Liver (tissue), 9 donors: ENCODE data around the gene BAIAP2L1. TPM values are rescaled to one million over a fixed set of nuclear protein-coding genes. Genes with fewer than 3 reads are reported as not detected.
"Not testable (repeated sequence)": the region's sequence is repeated elsewhere in the genome, so short reads cannot be mapped to it uniquely, and the experiment has no call there.

Experiments used
- DNase-seq: peaks from one replicate; pipeline ENCODE4 v3.0.0-alpha.2; 2017; ENCODE audit warnings: low spot score
- H3K27ac ChIP-seq, 2 donors: one replicate each; pipeline ENCODE4 v1.7.0; 2013; ENCODE audit warnings: inconsistent platforms in 2 of 2, low read length in 2 of 2, control low read depth in 1 of 2, low read depth in 1 of 2, mild to moderate bottlenecking in 1 of 2
- H3K27me3 ChIP-seq, 4 donors: one replicate each; pipeline versions ENCODE4 v1.6.1 to v1.7.0; 2013; ENCODE audit warnings: low read length in 3 of 4, inconsistent platforms in 1 of 4, mild to moderate bottlenecking in 1 of 4, moderate library complexity in 1 of 4; ENCODE audit not compliant: control insufficient read depth in 4 of 4, insufficient read depth in 4 of 4
- H3K36me3 ChIP-seq, 4 donors: one replicate each; pipeline versions ENCODE4 v1.6.1 to v1.7.0; 2013; ENCODE audit warnings: low read length in 3 of 4, mild to moderate bottlenecking in 3 of 4, low read depth in 1 of 4, moderate library complexity in 1 of 4; ENCODE audit not compliant: control insufficient read depth in 4 of 4, insufficient read depth in 3 of 4
- H3K4me1 ChIP-seq, 4 donors: one replicate each; pipeline versions ENCODE4 v1.6.1 to v1.7.0; 2013; ENCODE audit warnings: low read length in 3 of 4, mild to moderate bottlenecking in 3 of 4, moderate library complexity in 1 of 4; ENCODE audit not compliant: control insufficient read depth in 4 of 4, insufficient read depth in 4 of 4
- H3K4me3 ChIP-seq, 3 donors: one replicate each; pipeline versions ENCODE4 v1.6.1 to v1.7.0; 2013; ENCODE audit warnings: low read length in 3 of 3, control low read depth in 1 of 3, low read depth in 1 of 3, mild to moderate bottlenecking in 1 of 3
- H3K9ac ChIP-seq, 2 donors: one replicate each; pipeline ENCODE4 v1.7.0; 2013; ENCODE audit warnings: low read length in 2 of 2, mild to moderate bottlenecking in 2 of 2, moderate library complexity in 2 of 2, control low read depth in 1 of 2, low read depth in 1 of 2
- H3K9me3 ChIP-seq, 4 donors: one replicate each; pipeline versions ENCODE4 v1.6.1 to v1.7.0; 2013; ENCODE audit warnings: low read length in 3 of 4; ENCODE audit not compliant: control insufficient read depth in 4 of 4
- EGR1 ChIP-seq, 2 donors: IDR thresholded peaks; 2 replicates each; pipeline ENCODE4 v1.6.1; 2016 to 2018; ENCODE audit warnings: antibody characterized with exemption in 2 of 2, low read depth in 2 of 2
- FOXA2 ChIP-seq: IDR thresholded peaks from 2 replicates; pipeline ENCODE4 v1.6.1; 2016; ENCODE audit warnings: antibody characterized with exemption
- GABPA ChIP-seq, 2 donors: IDR thresholded peaks in 1 of 2; conservative IDR thresholded peaks in 1 of 2; 2 replicates each; pipeline ENCODE4 v1.6.1; 2016; ENCODE audit warnings: antibody characterized with exemption in 2 of 2, mild to moderate bottlenecking in 1 of 2, moderate library complexity in 1 of 2
- HNF4A ChIP-seq, 2 donors: conservative IDR thresholded peaks; 2 replicates each; pipeline ENCODE4 v1.6.1; 2016; ENCODE audit warnings: antibody characterized with exemption in 2 of 2, mild to moderate bottlenecking in 2 of 2
- HNF4G ChIP-seq: IDR thresholded peaks from 2 replicates; pipeline ENCODE4 v1.6.1; 2016; ENCODE audit warnings: antibody characterized with exemption
- JUND ChIP-seq, 2 donors: IDR thresholded peaks; 2 replicates each; pipeline ENCODE4 v1.6.1; 2016; ENCODE audit warnings: antibody characterized with exemption in 2 of 2
- RAD21 ChIP-seq, 2 donors: IDR thresholded peaks; 2 replicates each; pipeline ENCODE4 v1.6.1; 2016; ENCODE audit warnings: antibody characterized with exemption in 2 of 2, mild to moderate bottlenecking in 2 of 2
- REST ChIP-seq: IDR thresholded peaks from 2 replicates; pipeline ENCODE4 v1.6.1; 2016; ENCODE audit warnings: antibody characterized with exemption, mild to moderate bottlenecking
- SP1 ChIP-seq: IDR thresholded peaks from 2 replicates; pipeline ENCODE4 v1.6.1; 2018; ENCODE audit warnings: antibody characterized with exemption, mild to moderate bottlenecking
- TAF1 ChIP-seq: conservative IDR thresholded peaks from 2 replicates; pipeline ENCODE4 v1.6.1; 2016; ENCODE audit warnings: antibody characterized with exemption, mild to moderate bottlenecking
- ZBTB33 ChIP-seq: IDR thresholded peaks from 2 replicates; pipeline ENCODE4 v1.6.1; 2016; ENCODE audit warnings: antibody characterized with exemption
- WGBS: extraction: QIAGEN DNeasy Blood & Tissue Kit; methylation state at CpG from one replicate; pipeline ENCODE4 v1.1.7; 2013; 5-methylcytosine and 5-hydroxymethylcytosine counted together
- polyA plus RNA-seq, 2 donors: library from polyadenylated mRNA; stranded (reverse) in 1 of 2; unstranded in 1 of 2; fragments of 200-250 nt in 1 of 2; fragments of >200 nt in 1 of 2; fragmentation: Nextera tagmentation in 1 of 2; extraction: Ambion mirVana in 1 of 2; gene quantifications; one replicate each; pipeline versions ENCODE4 v1.2.1 to v1.2.3, GENCODE V29; 2013 to 2015
- total RNA-seq, 2 donors: library from RNA; depleted of rRNA; stranded (reverse); fragments of >200 nt; gene quantifications; one replicate each; pipeline ENCODE4 v1.2.3, GENCODE V29; 2014
- TF ChIP-seq, protein P1 (sequence below): IDR thresholded peaks from 2 replicates; pipeline ENCODE4 v1.6.1; 2016; ENCODE audit warnings: antibody characterized with exemption
- TF ChIP-seq, protein P2 (sequence below): fragments of 150-350 bp; IDR thresholded peaks from 2 replicates; pipeline ENCODE4 v1.5.1; 2017; ENCODE audit warnings: improper control_type of control experiment, low read depth, low read length; ENCODE audit not compliant: missing input control
- TF ChIP-seq, protein P3 (sequence below): IDR thresholded peaks from 2 replicates; pipeline ENCODE4 v1.6.1; 2016; ENCODE audit warnings: antibody characterized with exemption
- donor health status: healthy.
- donor health status: healthy.
- donor health status: healthy.
- donor health status: healthy.
- donor health status: healthy.

The BAIAP2L1 gene
- total and polyA plus RNA-seq, 4 donors, result 5.4 to 8.9 (median 8.7) TPM

- 96% methylated on average over 4 of the region's 4 CpGs for WGBS
Measured at GRCh38 chr7:98315994-98316527, 84.8 kb downstream of the BAIAP2L1 start.

DNA sequence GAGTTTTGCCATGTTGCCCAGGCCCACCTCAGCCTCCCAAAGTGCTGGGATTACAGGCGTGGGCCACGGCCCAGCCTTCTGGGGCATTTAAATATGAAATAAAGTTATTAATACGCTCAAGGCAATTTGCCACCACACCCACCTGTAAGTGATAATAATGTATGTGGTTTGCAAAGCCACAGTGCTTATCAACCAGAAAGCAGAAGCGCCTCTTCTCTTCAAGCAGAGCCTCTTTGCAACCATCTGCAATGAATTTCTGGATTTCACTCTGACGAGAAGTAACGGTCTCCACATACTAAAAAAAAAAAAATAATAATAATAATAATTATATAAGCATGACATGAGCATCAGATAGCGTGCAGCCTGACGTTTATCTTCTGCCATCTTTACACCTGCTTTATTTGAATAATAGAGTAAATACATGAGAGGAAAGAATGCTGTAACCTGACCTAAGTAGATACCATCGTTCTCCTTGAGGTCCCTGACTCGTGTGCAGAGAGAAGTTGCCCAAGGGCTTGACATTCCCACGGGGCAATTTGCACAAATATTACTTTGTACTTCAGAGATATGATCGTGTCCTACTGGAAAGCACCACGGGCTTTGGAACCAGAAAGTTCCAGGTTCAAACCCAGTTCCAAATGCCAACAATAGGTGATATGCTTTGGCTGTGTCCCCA is 85.4 kb downstream of the BAIAP2L1 start:
- peaks cover 3 to 19% (median 11%) of the 10 kb centered on the region in 4 donors for H3K36me3 ChIP-seq
- H3K27ac ChIP-seq, result no peak overlapping the region
- no peak overlapping the region for H3K9ac ChIP-seq
- H3K9me3 ChIP-seq, result no peaks in the 10 kb centered on the region
- 73% methylated on average over 13 of the region's 13 CpGs for WGBS
- no peak for DNase-seq
- H3K4me3 ChIP-seq, result no peak overlapping the region
- no peaks in the 10 kb centered on the region for H3K27me3 ChIP-seq
- TF ChIP-seq SP1 (no peak), JUND (IDR thresholded peaks at IDR 0.05) (no peak), HNF4A (conservative IDR thresholded peaks at IDR 0.05) (no peak), EGR1 (IDR thresholded peaks at IDR 0.05; ENCODE audit: low read depth in 2 of 2) (no peak), REST (no peak), TAF1 (no peak), ZBTB33 (no peak), RAD21 (IDR thresholded peaks at IDR 0.05) (no peak), HNF4G (no peak), GABPA (IDR thresholded peaks at IDR 0.05 in 1 of 2, conservative IDR thresholded peaks at IDR 0.05 in 1 of 2) (no peak), FOXA2 (no peak)
- TF ChIP-seq, protein P1, sequence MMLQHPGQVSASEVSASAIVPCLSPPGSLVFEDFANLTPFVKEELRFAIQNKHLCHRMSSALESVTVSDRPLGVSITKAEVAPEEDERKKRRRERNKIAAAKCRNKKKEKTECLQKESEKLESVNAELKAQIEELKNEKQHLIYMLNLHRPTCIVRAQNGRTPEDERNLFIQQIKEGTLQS, result no peak
- TF ChIP-seq, protein P2, sequence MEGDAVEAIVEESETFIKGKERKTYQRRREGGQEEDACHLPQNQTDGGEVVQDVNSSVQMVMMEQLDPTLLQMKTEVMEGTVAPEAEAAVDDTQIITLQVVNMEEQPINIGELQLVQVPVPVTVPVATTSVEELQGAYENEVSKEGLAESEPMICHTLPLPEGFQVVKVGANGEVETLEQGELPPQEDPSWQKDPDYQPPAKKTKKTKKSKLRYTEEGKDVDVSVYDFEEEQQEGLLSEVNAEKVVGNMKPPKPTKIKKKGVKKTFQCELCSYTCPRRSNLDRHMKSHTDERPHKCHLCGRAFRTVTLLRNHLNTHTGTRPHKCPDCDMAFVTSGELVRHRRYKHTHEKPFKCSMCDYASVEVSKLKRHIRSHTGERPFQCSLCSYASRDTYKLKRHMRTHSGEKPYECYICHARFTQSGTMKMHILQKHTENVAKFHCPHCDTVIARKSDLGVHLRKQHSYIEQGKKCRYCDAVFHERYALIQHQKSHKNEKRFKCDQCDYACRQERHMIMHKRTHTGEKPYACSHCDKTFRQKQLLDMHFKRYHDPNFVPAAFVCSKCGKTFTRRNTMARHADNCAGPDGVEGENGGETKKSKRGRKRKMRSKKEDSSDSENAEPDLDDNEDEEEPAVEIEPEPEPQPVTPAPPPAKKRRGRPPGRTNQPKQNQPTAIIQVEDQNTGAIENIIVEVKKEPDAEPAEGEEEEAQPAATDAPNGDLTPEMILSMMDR, result no peak
- TF ChIP-seq, protein P3, sequence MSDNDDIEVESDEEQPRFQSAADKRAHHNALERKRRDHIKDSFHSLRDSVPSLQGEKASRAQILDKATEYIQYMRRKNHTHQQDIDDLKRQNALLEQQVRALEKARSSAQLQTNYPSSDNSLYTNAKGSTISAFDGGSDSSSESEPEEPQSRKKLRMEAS, result no peak
- H3K4me1 ChIP-seq, result no peaks in the 10 kb centered on the region

More at GRCh38 chr7:98315994-98316527, 84.8 kb downstream of the BAIAP2L1 start:
- H3K9me3 ChIP-seq, H3K4me1 ChIP-seq, H3K27ac ChIP-seq, H3K27me3 ChIP-seq, H3K4me3 ChIP-seq, DNase-seq, H3K9ac ChIP-seq: not testable (repeated sequence)
- H3K36me3 ChIP-seq, result peaks cover 3 to 13% (median 10%) of the 10 kb centered on the region in 4 donors
